Immature natural killer cell (primary cell): Measurements from ENCODE around the gene MCM3AP. TPM values are rescaled to one million over a fixed set of nuclear protein-coding genes. Genes with fewer than 3 reads are reported as not detected.
A peak's percentile ranks its signal among the peaks of the same experiment; 100 is the strongest.

Experiments used
- DNase-seq, 3 donors: peaks; one replicate each; pipeline ENCODE4 v3.0.0; 2022; ENCODE audit warnings: mixed read lengths in 1 of 3
- H3K27ac Mint-ChIP-seq, 6 donors: one replicate each; pipeline ENCODE4 v1.8.0; 2020; ENCODE audit warnings: mixed read lengths in 6 of 6, mild to moderate bottlenecking in 5 of 6, inconsistent platforms in 4 of 6, moderate library complexity in 3 of 6
- H3K27me3 Mint-ChIP-seq, 3 donors: one replicate each; pipeline ENCODE4 v1.8.0; 2020 to 2021; ENCODE audit warnings: low read depth in 3 of 3, mild to moderate bottlenecking in 3 of 3, mixed read lengths in 3 of 3, moderate library complexity in 3 of 3, inconsistent platforms in 1 of 3
- H3K36me3 Mint-ChIP-seq, 3 donors: one replicate each; pipeline ENCODE4 v1.8.0; 2020; ENCODE audit warnings: mixed read lengths in 3 of 3, inconsistent platforms in 2 of 3, mild to moderate bottlenecking in 2 of 3
- H3K4me1 Mint-ChIP-seq, 2 donors: one replicate each; pipeline ENCODE4 v1.8.0; 2020; ENCODE audit warnings: inconsistent platforms in 2 of 2, mild to moderate bottlenecking in 2 of 2, mixed read lengths in 2 of 2, moderate library complexity in 1 of 2
- H3K4me3 Mint-ChIP-seq, 5 donors: one replicate each; pipeline ENCODE4 v1.8.0; 2020; ENCODE audit warnings: mild to moderate bottlenecking in 5 of 5, mixed read lengths in 5 of 5, inconsistent platforms in 3 of 5, moderate library complexity in 3 of 5
- H3K9me3 Mint-ChIP-seq, 6 donors: one replicate each; pipeline ENCODE4 v1.8.0; 2020; ENCODE audit warnings: mild to moderate bottlenecking in 6 of 6, mixed read lengths in 6 of 6, inconsistent platforms in 4 of 6, moderate library complexity in 3 of 6
- polyA plus RNA-seq, 3 donors: library from polyadenylated mRNA; unstranded; fragments of 300-500 nt; fragmentation: Illumina TruSeq; gene quantifications; one replicate each; pipeline ENCODE4 v1.2.3, GENCODE V29; 2021

The MCM3AP gene
- polyA plus RNA-seq, 3 donors from 2014 or later = 25.9 to 55.3 (median 28.5) TPM

DNA sequence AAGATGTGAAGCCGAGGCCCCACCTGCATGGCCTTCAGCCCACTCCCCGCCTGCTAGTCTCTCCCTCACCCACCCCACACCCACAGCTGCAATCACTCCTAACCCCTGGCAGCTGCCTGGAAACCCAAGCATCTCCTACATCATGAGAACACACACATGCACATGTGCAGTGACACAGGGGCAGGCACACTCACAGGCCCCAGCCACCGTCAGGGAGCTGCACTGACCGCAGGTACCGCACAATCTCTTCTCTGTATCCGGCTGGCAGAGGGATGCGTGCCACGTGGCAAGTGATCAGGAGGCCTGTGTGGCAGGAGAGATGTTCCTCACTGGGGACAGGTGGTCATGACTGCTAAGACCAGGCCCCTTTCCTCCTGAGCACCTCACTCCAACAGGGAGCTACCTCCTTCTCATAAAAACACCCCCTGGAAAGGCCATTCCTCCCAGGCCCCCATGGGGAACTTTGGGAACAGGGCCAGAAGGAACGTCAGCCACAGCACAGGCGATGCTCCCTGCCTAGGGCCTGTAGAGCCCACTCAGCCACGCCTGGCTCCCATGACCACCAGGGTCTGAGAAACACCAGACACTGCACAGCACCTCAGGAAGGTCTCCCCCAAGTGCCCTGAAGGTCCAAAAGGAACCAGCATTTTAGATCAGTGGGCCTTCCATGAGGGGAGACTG, 62.8 kb downstream of the MCM3AP start:
- Mint-ChIP-seq H3K36me3 (peaks cover 6 to 10% (median 7%) of the 10 kb centered on the region in 3 donors), H3K27me3 (peaks cover 0 to 9% (median 0%) of the 10 kb centered on the region in 3 donors), H3K27ac (peak overlapping the region in 1 of 6 donors; percentile 27), H3K4me3 (no peak overlapping the region), H3K4me1 (peaks cover 19 to 28% of the 10 kb centered on the region in 2 donors), H3K9me3 (no peaks in the 10 kb centered on the region)
- DNase-seq = no peak

DNA sequence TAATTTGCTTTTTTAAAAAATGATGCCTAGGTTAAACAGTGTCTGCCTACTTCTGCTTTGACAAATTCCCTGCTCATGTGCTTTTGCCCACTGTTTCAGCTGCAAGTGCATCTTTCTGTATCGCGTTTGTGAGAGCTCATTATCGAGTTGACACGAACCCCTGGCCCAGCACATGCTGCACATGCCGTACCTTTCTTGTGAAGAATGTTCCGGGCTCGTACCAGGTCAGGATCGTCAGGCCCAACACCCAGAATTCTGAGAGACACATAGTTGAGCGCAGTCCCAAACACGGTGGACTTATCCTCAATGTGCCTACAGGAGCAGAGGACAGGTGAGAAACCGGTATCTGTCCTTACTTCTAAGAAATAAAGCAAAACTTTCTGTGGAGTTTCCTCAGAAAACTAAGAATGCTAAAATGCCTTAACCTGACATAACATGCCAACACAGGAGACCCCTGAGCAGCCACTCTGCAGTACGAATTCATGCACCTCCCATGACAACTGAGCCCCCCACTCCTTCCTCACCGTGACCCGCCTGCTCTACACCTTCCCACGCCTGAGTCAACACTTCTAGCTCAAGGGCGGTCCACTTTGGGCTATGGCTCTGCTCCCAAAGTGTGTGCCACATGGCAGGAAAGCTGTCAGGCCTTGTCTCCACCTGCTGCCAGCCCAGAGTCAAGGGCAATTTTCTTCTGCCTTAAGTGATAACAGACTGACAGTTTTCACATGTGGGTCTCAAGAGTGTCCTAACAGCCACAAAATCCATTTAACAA, 63.6 kb downstream of the MCM3AP start:
- Mint-ChIP-seq H3K27ac (peak overlapping the region in 3 of 6 donors; percentile 27 to 77 (median 39)), H3K36me3 (peaks cover 6 to 13% (median 7%) of the 10 kb centered on the region in 3 donors), H3K4me3 (no peak overlapping the region), H3K4me1 (peaks cover 14 to 21% of the 10 kb centered on the region in 2 donors), H3K27me3 (peaks cover 0 to 9% (median 0%) of the 10 kb centered on the region in 3 donors), H3K9me3 (no peaks in the 10 kb centered on the region)
- DNase-seq = no peak

DNA sequence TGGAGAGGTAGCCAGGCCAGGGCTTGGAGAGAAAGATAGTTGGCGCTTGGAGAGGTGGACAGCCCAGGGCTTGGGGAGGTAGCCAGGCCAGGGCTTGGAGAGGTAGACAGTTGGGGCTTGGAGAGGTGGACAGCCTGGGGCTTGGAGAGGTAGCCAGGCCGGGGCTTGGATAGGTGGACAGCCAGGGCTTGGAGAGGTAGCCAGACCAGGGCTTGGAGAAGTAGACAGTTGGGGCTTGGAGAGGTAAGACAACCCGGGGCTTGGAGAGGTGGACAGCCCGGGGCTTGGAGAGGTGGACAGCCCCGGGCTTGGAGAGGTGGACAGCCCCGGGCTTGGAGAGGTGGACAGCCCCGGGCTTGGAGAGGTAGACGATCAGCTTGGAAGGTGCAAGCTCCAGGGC, 64.6 kb downstream of the MCM3AP start:
- H3K9me3 Mint-ChIP-seq = no peaks in the 10 kb centered on the region
- peaks cover 6 to 13% (median 7%) of the 10 kb centered on the region in 3 donors for H3K36me3 Mint-ChIP-seq
- no peak for DNase-seq
- peaks cover 0 to 9% (median 0%) of the 10 kb centered on the region in 3 donors for H3K27me3 Mint-ChIP-seq
- H3K4me3 Mint-ChIP-seq = no peak overlapping the region
- H3K27ac Mint-ChIP-seq = no peak overlapping the region
- H3K4me1 Mint-ChIP-seq = peaks cover 5 to 11% of the 10 kb centered on the region in 2 donors

DNA sequence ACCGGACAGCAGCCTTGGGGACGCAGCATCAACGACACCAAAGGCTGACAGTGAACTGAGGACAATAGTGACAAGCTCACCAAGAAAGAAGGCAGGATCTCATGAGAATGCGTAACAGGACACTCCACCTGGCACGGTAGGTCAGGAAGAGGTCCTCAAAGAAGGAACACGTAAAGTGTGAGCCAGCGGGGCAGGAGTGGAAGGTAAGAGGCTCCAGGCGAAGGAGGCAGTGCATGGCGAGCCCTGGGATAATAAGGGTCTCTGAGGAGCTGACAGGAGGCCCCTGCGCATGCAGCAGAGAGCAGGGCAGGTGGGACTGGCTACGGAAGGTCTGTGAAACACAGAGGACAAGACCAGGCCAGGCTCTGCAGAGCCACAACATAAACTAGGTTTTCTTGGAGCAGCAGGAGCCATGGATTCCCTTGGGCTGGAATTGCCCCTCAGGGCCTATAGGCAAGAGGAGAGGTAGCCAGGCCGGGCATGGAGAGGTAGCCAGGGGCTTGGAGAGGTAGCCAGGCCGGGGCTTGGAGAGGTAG, 65.1 kb downstream of the MCM3AP start:
- Mint-ChIP-seq H3K27ac (peak overlapping the region in 2 of 6 donors; percentile 20 to 81), H3K36me3 (peaks cover 6 to 13% (median 7%) of the 10 kb centered on the region in 3 donors), H3K4me1 (peaks cover 3 to 6% of the 10 kb centered on the region in 2 donors), H3K27me3 (peaks cover 0 to 9% (median 0%) of the 10 kb centered on the region in 3 donors), H3K4me3 (no peak overlapping the region), H3K9me3 (no peaks in the 10 kb centered on the region)
- no peak for DNase-seq

DNA sequence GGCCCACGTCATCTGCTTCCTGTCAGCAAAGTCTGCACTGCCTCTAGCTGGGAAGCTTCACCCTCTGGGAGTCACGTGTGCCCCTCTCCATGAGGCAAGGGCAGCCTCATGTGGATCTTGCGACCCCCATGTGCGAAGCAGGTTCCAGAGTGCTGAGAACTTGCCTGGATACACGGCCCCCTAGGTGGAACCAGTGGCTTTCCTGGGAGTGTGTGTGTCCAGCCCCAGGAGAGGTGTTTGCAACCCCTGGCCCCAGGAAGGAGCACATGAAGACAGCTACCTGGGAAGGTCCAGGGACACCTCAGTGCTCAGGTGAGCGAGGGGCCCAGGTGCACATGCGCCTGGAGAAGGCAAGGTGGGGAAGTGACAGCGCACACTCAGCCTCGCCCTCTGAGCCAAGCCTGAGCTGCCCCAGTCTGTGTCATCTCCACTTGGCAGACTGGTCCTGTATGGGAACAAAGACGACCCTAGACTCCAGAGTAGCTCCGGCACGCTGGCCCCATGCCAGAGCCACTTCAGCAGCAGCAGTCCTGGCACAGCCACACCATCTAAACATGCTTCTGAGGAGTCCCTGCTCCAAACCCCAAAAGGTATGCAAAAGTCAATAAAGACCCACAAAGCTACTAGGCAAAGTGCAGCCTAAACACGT, 65.7 kb downstream of the MCM3AP start:
- H3K27ac Mint-ChIP-seq = peak overlapping the region in 1 of 6 donors; percentile 81
- no peaks in the 10 kb centered on the region for H3K9me3 Mint-ChIP-seq
- peaks cover 0 to 9% (median 0%) of the 10 kb centered on the region in 3 donors for H3K27me3 Mint-ChIP-seq
- peaks cover 6 to 13% (median 7%) of the 10 kb centered on the region in 3 donors for H3K36me3 Mint-ChIP-seq
- DNase-seq = no peak
- H3K4me3 Mint-ChIP-seq = no peak overlapping the region
- H3K4me1 Mint-ChIP-seq = peaks cover 0 to 3% of the 10 kb centered on the region in 2 donors

DNA sequence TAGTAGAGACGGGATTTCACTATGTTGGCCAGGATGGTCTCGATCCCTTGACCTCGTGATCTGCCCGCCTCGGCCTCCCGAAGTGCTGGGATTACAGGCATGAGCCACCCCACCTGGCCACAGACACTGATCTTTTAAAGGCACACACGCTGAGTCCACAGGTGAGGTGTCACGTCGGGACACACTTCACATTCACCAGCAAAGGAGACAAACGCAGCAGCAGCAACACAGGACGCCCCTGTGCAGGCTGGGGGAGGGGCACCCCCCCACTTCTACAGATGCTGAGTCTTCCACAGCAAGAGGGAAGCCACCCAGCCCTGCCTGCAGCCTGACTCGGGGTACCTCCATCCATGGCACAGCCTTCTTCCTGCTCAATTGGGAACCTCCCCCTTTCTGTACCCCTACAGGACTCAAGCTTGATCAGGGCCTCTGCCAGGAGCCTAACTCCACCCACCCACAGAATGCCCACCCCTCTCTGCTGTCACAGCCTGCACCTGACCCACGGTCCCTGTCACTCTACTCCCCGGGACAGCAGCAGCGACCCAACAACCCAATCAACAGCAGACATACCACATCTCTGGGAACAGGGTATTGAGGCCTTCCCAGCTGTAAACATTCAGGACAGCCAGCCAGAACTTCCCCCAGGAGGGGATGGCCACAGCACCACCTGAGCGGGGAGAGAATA, 66.4 kb downstream of the MCM3AP start:
- peaks cover 6 to 11% (median 7%) of the 10 kb centered on the region in 3 donors for H3K36me3 Mint-ChIP-seq
- H3K4me1 Mint-ChIP-seq = peaks cover 0 to 3% of the 10 kb centered on the region in 2 donors
- H3K27ac Mint-ChIP-seq = peak overlapping the region in 1 of 6 donors; percentile 11
- H3K4me3 Mint-ChIP-seq = no peak overlapping the region
- H3K9me3 Mint-ChIP-seq = no peaks in the 10 kb centered on the region
- no peak for DNase-seq
- peaks cover 0 to 9% (median 0%) of the 10 kb centered on the region in 3 donors for H3K27me3 Mint-ChIP-seq

DNA sequence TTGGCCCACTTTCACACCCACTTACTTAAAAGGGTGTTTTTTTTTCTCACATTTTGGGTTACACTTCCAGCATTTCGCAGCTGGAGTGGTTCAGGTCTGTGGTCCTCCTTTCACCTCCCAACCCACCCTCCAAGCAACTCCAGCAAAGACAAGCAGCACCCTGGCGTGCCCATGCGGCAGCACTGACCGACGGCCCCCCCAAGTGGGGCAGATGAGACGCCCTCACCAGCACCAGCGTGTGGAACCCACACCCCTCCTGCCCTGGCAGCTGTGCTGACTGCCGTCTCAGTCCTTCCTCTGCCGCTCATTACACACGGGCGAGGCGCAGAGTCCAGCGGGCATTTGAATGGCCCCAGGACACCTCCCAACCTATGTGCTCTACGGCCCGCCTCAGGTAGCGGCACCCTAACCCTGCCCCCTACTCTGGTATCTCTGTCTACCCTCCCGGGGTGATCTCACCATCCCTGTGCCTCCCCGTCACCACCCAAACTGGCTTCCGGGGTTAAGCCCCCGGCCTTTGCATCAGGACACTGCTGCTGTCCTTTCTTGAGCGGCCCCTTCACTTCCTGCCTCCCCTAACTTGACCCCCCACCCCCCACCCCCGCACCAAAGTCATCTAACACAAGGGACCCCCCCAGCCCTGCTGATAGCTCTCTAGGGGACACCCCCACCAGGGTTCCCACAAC, 67.8 kb downstream of the MCM3AP start:
- peaks cover 6 to 14% (median 7%) of the 10 kb centered on the region in 3 donors for H3K36me3 Mint-ChIP-seq
- peaks cover 0 to 4% of the 10 kb centered on the region in 2 donors for H3K4me1 Mint-ChIP-seq
- H3K27ac Mint-ChIP-seq = no peak overlapping the region
- no peak for DNase-seq
- H3K9me3 Mint-ChIP-seq = no peaks in the 10 kb centered on the region
- H3K27me3 Mint-ChIP-seq = peaks cover 0 to 9% (median 0%) of the 10 kb centered on the region in 3 donors
- H3K4me3 Mint-ChIP-seq = no peak overlapping the region

DNA sequence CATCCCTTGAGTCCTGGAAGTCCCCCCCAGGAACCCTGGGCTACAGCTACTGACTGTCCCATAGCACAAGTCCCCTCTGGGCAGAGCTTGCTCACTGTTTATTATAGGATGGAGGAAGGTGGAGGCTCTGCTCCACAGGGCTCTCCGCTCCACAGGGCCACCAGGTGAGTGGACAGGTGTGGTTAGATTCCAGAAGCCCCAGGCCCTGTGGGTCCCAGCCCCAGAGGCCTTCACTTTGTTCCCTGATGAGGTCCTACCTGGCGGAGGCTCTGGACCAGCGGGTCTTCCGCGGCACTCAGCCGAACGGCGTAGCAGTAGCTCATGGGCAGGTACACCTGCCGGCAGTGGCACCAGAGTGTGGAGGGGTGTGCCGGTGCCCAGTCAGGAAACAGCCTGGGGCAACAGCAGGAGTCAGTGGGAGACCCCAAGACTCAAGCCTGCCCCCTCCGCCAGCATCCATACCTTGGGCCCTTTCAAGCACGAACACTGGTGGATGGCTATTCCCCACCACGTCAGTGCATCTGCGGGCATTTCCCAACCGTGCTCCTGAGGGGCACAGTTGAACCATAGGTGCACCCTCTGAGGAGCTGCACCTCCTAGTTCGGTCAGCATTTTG, 69.2 kb downstream of the MCM3AP start:
- H3K27me3 Mint-ChIP-seq = peaks cover 0 to 7% (median 0%) of the 10 kb centered on the region in 3 donors
- H3K9me3 Mint-ChIP-seq = no peaks in the 10 kb centered on the region
- H3K36me3 Mint-ChIP-seq = peaks cover 6 to 14% (median 7%) of the 10 kb centered on the region in 3 donors
- H3K4me3 Mint-ChIP-seq = no peak overlapping the region
- peaks cover 0 to 4% of the 10 kb centered on the region in 2 donors for H3K4me1 Mint-ChIP-seq
- no peak overlapping the region for H3K27ac Mint-ChIP-seq
- no peak for DNase-seq

DNA sequence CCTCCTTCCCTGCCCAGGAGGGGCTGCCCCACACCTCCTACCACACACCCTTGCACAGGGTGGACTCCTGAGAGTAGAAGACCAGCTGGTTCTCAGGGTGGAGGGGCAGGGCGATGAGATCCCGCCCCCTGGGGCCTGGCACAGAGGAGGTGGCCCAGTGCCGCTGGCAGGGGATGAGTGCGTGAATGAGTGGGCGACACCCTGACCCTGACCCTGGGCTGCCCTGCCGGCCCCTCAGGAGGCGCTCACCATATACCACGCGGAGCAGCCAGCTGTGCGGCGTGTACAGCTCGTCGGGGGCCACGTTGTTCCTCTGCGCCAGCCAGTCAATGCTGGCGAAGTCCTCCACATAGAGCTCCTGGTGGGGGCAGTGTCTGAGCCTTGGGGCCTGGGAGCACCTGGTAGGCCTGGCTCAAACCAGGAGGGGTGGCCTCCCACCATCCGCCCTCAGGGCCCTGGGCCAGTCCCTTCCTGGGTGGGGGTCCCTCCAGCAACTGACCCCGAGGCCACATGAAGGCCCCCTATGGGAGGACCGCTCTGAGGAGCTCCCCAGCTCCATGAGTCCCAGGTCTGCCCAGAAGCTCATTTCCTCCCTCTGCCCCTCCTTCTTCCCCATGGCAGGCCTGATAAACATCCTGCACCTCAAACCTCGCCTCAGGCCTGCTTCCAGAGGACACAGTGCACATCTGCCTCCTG, 69.8 kb downstream of the MCM3AP start:
- peaks cover 0 to 4% of the 10 kb centered on the region in 2 donors for H3K4me1 Mint-ChIP-seq
- H3K27ac Mint-ChIP-seq = no peak overlapping the region
- no peak for DNase-seq
- H3K9me3 Mint-ChIP-seq = no peaks in the 10 kb centered on the region
- no peak overlapping the region for H3K4me3 Mint-ChIP-seq
- peaks cover 0 to 6% (median 0%) of the 10 kb centered on the region in 3 donors for H3K27me3 Mint-ChIP-seq
- peaks cover 4 to 14% (median 6%) of the 10 kb centered on the region in 3 donors for H3K36me3 Mint-ChIP-seq

DNA sequence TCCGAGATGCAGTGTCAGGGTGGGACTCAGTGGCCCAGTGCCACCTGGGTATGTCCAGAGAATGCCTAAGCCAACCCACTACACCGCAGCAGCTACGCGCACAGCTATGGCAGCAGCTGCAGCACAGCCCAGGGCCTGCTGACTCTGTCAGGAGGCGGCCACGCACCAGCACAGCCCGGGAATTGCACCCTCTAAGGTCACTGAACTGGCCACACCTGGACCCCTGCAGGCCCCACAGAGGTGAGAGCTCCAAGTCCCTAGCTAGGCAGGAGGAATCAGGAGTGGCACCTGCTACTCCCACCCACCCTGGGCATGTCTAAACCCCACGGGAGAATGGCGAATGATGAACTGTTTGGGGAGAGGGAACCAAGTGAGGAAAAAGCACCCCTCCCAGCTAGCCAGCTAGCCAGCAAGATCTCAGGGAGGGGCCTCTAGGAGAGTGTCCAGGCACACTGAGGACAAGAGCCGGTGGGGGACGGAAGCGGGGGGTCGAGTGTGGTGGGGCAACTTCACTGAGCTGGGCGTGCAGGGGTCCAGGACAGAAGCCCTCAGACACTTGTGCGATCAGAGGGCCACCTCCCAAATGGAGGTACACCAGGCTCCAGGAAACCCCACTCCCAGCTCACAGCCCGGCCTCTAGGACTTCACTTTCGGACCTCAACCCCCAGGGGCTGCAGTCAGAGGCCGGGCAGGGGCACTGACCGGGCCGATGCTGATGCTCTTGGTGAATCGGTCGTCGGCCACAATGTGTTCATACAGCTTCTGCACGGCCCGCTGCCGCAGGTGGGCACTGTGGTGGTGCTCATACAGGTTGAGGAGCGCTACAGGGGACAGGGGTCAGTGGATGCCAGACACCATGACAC, 70.7 kb downstream of the MCM3AP start:
- H3K4me3 Mint-ChIP-seq = no peak overlapping the region
- peak overlapping the region in 1 of 6 donors; percentile 55 for H3K27ac Mint-ChIP-seq
- DNase-seq = no peak
- peaks cover 0 to 4% of the 10 kb centered on the region in 2 donors for H3K4me1 Mint-ChIP-seq
- H3K36me3 Mint-ChIP-seq = peaks cover 0 to 10% (median 0%) of the 10 kb centered on the region in 3 donors
- no peaks in the 10 kb centered on the region for H3K9me3 Mint-ChIP-seq
- peaks cover 0 to 3% (median 0%) of the 10 kb centered on the region in 3 donors for H3K27me3 Mint-ChIP-seq

DNA sequence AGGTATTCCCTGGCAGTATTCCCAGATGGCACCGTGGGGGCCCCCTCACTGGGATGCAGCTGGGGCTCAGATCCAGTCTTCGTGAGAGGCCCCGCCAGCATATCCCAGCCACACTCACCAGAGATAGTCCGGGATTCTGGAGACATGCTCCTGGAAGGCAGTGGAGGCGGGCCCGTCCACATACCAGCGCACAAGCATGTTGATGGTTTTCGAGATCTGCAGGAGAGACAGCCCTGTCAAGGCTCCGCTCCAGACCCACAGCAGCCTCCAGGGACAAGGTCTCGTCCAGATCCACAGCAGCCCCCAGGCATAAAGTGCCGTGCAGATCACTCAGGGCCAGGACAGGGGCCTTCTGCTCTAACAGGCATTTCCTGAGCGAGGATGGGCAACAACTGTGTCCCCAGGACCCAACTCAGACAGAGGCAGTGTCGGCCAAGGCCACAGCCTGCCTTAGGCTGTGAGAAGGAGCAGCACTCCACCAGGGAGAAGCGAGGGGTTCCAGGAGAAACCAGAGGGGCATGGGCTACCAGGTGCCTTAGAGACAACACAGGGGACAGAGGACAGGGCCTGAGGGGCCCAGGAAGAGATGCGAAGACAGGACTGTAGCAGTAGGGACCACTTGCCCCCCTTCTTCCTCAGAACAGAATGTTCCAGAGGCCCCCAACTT, 71.7 kb downstream of the MCM3AP start:
- peaks cover 0 to 11% (median 0%) of the 10 kb centered on the region in 3 donors for H3K36me3 Mint-ChIP-seq
- H3K4me3 Mint-ChIP-seq = no peak overlapping the region
- H3K27ac Mint-ChIP-seq = peak overlapping the region in 1 of 6 donors; percentile 71
- H3K27me3 Mint-ChIP-seq = no peaks in the 10 kb centered on the region
- DNase-seq = no peak
- H3K9me3 Mint-ChIP-seq = no peaks in the 10 kb centered on the region
- H3K4me1 Mint-ChIP-seq = peaks cover 0 to 3% of the 10 kb centered on the region in 2 donors
